H1 (cell line): ENCODE measurements around the gene GTF3C5. TPM values are rescaled to one million over a fixed set of nuclear protein-coding genes. Genes with fewer than 3 reads are reported as not detected.
"Not testable (repeated sequence)": the region's sequence is repeated elsewhere in the genome, so short reads cannot be mapped to it uniquely, and the experiment has no call there.

Experiments used
- CTCF ChIA-PET: fragments of 300-600 bp; sonication (Branson Sonifier 250); formaldehyde crosslinking; loops from one replicate; lab custom pipeline; 2021; ENCODE audit not compliant: partially characterized antibody; lab: Charles Lee
- POLR2A ChIA-PET: fragments of 300-600 bp; sonication (Branson Sonifier 250); formaldehyde crosslinking; loops from one replicate; lab custom pipeline; 2021; ENCODE audit warnings: inconsistent platforms; ENCODE audit not compliant: partially characterized antibody; lab: Charles Lee
- DNase-seq, 2 experiments: peaks; one replicate each; pipeline versions ENCODE4 v3.0.0 to v3.0.0-alpha.2; 2010 to 2022; ENCODE audit warnings: low spot score in 2 of 2, low read depth in 1 of 2, mixed read lengths in 1 of 2
- FAIRE-seq: peaks from 2 replicates; lab custom pipeline; 2011; peaks lifted over from hg19 to GRCh38; lab: Jason Lieb, UNC
- H2AFZ ChIP-seq: 2 replicates; pipeline ENCODE4 v1.8.1; 2012; ENCODE audit warnings: low read length, inconsistent platforms
- H2AK5ac ChIP-seq: 2 replicates; pipeline ENCODE4 v1.6.1; 2013; ENCODE audit warnings: low read depth, low read length
- H2BK120ac ChIP-seq: replicated peaks from 2 replicates; pipeline ENCODE3; 2013; ENCODE audit warnings: low read depth, low read length, inconsistent platforms
- H2BK12ac ChIP-seq: 2 replicates; pipeline ENCODE4 v1.6.1; 2013; ENCODE audit warnings: low read depth, low read length
- H2BK15ac ChIP-seq: 2 replicates; pipeline ENCODE4 v1.6.1; 2013; ENCODE audit warnings: low read length
- H2BK20ac ChIP-seq: 2 replicates; pipeline ENCODE4 v1.6.1; 2013; ENCODE audit warnings: low read length
- H2BK5ac ChIP-seq: 2 replicates; pipeline ENCODE4 v1.6.1; 2013; ENCODE audit warnings: low read depth, low read length
- H3K14ac ChIP-seq: 2 replicates; pipeline ENCODE4 v1.6.1; 2013; ENCODE audit warnings: inconsistent platforms; ENCODE audit not compliant: insufficient read length
- H3K18ac ChIP-seq: 2 replicates; pipeline ENCODE4 v1.6.1; 2013; ENCODE audit warnings: low read length; ENCODE audit errors: extremely low read depth
- H3K23ac ChIP-seq: 2 replicates; pipeline ENCODE4 v1.6.1; 2013; ENCODE audit warnings: inconsistent platforms; ENCODE audit not compliant: insufficient read length
- H3K23me2 ChIP-seq: 2 replicates; pipeline ENCODE4 v1.6.1; 2013; ENCODE audit warnings: low read depth, low read length
- H3K27ac ChIP-seq: 2 replicates; pipeline ENCODE4 v1.6.1; 2011; ENCODE audit warnings: low read depth, low read length, inconsistent platforms
- H3K27me3 ChIP-seq, 4 experiments: replicated peaks in 1 of 4; 1 replicate in 1 of 4; 2 replicates in 3 of 4; pipeline versions ENCODE4 v1.6.1 to v1.8.1; 2011 to 2013; ENCODE audit warnings: low read length in 3 of 4, mild to moderate bottlenecking in 3 of 4, inconsistent platforms in 2 of 4, mixed read lengths in 2 of 4, moderate library complexity in 1 of 4; ENCODE audit not compliant: control insufficient read depth in 3 of 4, insufficient read depth in 3 of 4; ENCODE audit errors: extremely low read depth in 1 of 4
- H3K36me3 ChIP-seq, 4 experiments: 2 replicates each; pipeline versions ENCODE4 v1.6.1 to v1.8.1; 2011 to 2013; ENCODE audit warnings: mild to moderate bottlenecking in 4 of 4, low read length in 3 of 4, moderate library complexity in 2 of 4, control low read depth in 1 of 4, inconsistent platforms in 1 of 4; ENCODE audit not compliant: insufficient read depth in 4 of 4, control insufficient read depth in 2 of 4
- H3K4ac ChIP-seq: replicated peaks from 2 replicates; pipeline ENCODE3; 2013; ENCODE audit warnings: low read length, low read depth, mixed read lengths, inconsistent platforms; ENCODE audit not compliant: insufficient read length
- H3K4me1 ChIP-seq, 4 experiments: replicated peaks in 1 of 4; 1 replicate in 1 of 4; 2 replicates in 3 of 4; pipeline versions ENCODE4 v1.6.1 to v1.8.1; 2011 to 2013; ENCODE audit warnings: low read length in 3 of 4, inconsistent platforms in 2 of 4, mixed read lengths in 1 of 4; ENCODE audit not compliant: insufficient read depth in 4 of 4, control insufficient read depth in 3 of 4
- H3K4me2 ChIP-seq, 2 experiments: 2 replicates each; pipeline versions ENCODE4 v1.6.1 to v1.8.1; 2011 to 2013; ENCODE audit warnings: low read depth in 2 of 2, low read length in 2 of 2, control low read depth in 1 of 2, inconsistent platforms in 1 of 2, mild to moderate bottlenecking in 1 of 2; ENCODE audit not compliant: insufficient read depth in 1 of 2
- H3K4me3 ChIP-seq, 4 experiments: fragments of 200-600, 300-600 bp in 1 of 4; sonication (generic), shearing (Covaris generic), sonication (Bioruptor Twin) in 1 of 4; 2 replicates each; pipeline versions ENCODE4 v1.5.1 to v1.8.1; 2011 to 2016; ENCODE audit warnings: low read length in 4 of 4, low read depth in 3 of 4, control low read depth in 2 of 4, inconsistent platforms in 2 of 4, mild to moderate bottlenecking in 2 of 4, mixed read lengths in 1 of 4, moderate library complexity in 1 of 4; ENCODE audit not compliant: insufficient read depth in 2 of 4; ENCODE audit errors: extremely low read depth in 1 of 4
- H3K56ac ChIP-seq: replicated peaks from 2 replicates; pipeline ENCODE3; 2013; ENCODE audit warnings: low read depth, mild to moderate bottlenecking, mixed read lengths, low read length, inconsistent platforms; ENCODE audit not compliant: insufficient read length
- H3K79me1 ChIP-seq: 2 replicates; pipeline ENCODE4 v1.6.1; 2013; ENCODE audit warnings: low read depth, low read length, control low read depth
- H3K79me2 ChIP-seq, 2 experiments: 2 replicates each; pipeline versions ENCODE4 v1.6.1 to v1.8.1; 2012 to 2013; ENCODE audit warnings: low read length in 2 of 2, mild to moderate bottlenecking in 2 of 2, inconsistent platforms in 1 of 2; ENCODE audit not compliant: insufficient read depth in 2 of 2, control insufficient read depth in 1 of 2
- H3K9ac ChIP-seq, 4 experiments: replicated peaks in 1 of 4; 1 replicate in 1 of 4; 2 replicates in 3 of 4; pipeline versions ENCODE4 v1.6.1 to v1.8.1; 2011 to 2013; ENCODE audit warnings: low read depth in 3 of 4, low read length in 3 of 4, control low read depth in 2 of 4, mild to moderate bottlenecking in 2 of 4, moderate library complexity in 2 of 4, inconsistent platforms in 1 of 4; ENCODE audit errors: extremely low read depth in 1 of 4
- H3K9me3 ChIP-seq, 2 experiments: 2 replicates each; pipeline versions ENCODE4 v1.6.1 to v1.8.1; 2012 to 2013; ENCODE audit warnings: mild to moderate bottlenecking in 2 of 2, moderate library complexity in 2 of 2, control low read depth in 1 of 2, inconsistent platforms in 1 of 2, low read depth in 1 of 2, low read length in 1 of 2, mixed read lengths in 1 of 2; ENCODE audit not compliant: insufficient read depth in 2 of 2
- H4K20me1 ChIP-seq, 2 experiments: replicated peaks in 1 of 2; 2 replicates each; pipeline versions ENCODE3 to v1.8.1; 2011 to 2013; ENCODE audit warnings: inconsistent platforms in 2 of 2, low read length in 2 of 2, mild to moderate bottlenecking in 1 of 2; ENCODE audit not compliant: insufficient read depth in 2 of 2, control insufficient read depth in 1 of 2
- H4K5ac ChIP-seq: 2 replicates; pipeline ENCODE4 v1.6.1; 2013; ENCODE audit warnings: low read length, low read depth, mixed read lengths, inconsistent platforms; ENCODE audit not compliant: insufficient read length
- H4K8ac ChIP-seq: 2 replicates; pipeline ENCODE4 v1.8.0; 2013; ENCODE audit warnings: mild to moderate bottlenecking, moderate library complexity, low read length, inconsistent platforms; ENCODE audit not compliant: insufficient read depth; ENCODE audit errors: extremely low read depth
- H4K91ac ChIP-seq: replicated peaks from 2 replicates; pipeline ENCODE3; 2013; ENCODE audit warnings: low read length, mixed read lengths, inconsistent platforms; ENCODE audit not compliant: insufficient read length
- WGBS, 2 experiments: shearing (Covaris generic) in 1 of 2; methylation state at CpG; one replicate each; pipeline versions ENCODE4 v1.1.6 to v1.1.7; 2013 to 2015; ENCODE audit warnings: low lambda C conversion rate in 2 of 2, mixed read lengths in 2 of 2, inconsistent platforms in 1 of 2, low coverage in 1 of 2, missing lambda C conversion rate in 1 of 2; ENCODE audit not compliant: insufficient replicate concordance in 2 of 2, insufficient coverage in 1 of 2, insufficient read length in 1 of 2; ENCODE audit errors: extremely low coverage in 1 of 2, missing lambda C conversion rate in 1 of 2; 5-methylcytosine and 5-hydroxymethylcytosine counted together
- polyA plus RNA-seq, 7 experiments: library from polyadenylated mRNA; depleted of rRNA in 3 of 7; stranded (reverse) in 5 of 7; unstranded in 2 of 7; fragments of >200 nt in 5 of 7; fragments of 200-250 nt in 2 of 7; gene quantifications; 1 replicate in 5 of 7; 2 replicates in 1 of 7; 4 replicates in 1 of 7; pipeline versions ENCODE4 v1.2.1 to v1.2.3, GENCODE V29; 2011 to 2013; ENCODE audit warnings: missing spikeins in 2 of 7, mixed read lengths in 2 of 7
- total RNA-seq: library from RNA; stranded (reverse); fragmentation: NEBNext Ultra II Directional; extraction: Animal tissue kit (Norgen Biotek cat#: 25700); gene quantifications from 2 replicates; pipeline ENCODE4 v1.2.1, GENCODE V29; 2021

GTF3C5 gene
- total and polyA plus RNA-seq, 2 of the 8 experiments (the other 6 are each of a cell fraction or from before 2014, with no cell fraction given) = 78.7 to 87.1 TPM

DNA sequence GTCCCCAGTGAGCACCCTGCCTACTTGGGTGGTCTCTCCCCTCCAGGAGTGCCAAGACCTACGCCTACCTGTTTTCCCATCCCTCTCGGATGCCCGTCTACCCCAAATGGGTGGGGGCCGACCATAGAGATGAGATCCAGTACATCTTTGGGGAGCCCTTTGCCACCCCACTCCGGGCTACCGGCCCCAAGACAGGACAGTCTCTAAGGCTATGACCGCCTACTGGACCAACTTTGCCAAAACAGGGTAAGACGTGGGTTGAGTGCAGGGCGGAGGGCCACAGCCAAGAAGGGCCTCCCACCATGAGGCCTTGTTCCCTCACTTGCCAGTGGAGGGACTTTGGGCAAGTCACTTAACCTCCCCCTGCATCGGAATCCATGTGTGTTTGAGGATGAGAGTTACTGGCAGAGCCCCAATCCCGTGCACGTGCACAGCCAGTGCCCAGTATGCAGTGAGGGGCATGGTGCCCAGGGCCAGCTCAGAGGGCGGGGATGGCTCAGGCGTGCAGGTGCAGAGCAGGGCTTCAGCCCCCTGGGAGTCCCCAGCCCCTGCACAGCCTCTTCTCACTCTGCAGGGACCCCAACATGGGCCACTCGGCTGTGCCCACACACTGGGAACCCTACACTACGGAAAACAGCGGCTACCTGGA is 55.5 kb downstream of the GTF3C5 start:
- H2BK5ac ChIP-seq, H2BK15ac ChIP-seq, H3K4ac ChIP-seq, H3K4me2 ChIP-seq, H3K56ac ChIP-seq, DNase-seq, H4K8ac ChIP-seq, H4K91ac ChIP-seq, H3K4me3 ChIP-seq, H3K23ac ChIP-seq, POLR2A ChIA-PET, H2BK120ac ChIP-seq, H2BK20ac ChIP-seq, H3K9ac ChIP-seq, H3K4me1 ChIP-seq, H3K14ac ChIP-seq, H2AFZ ChIP-seq, H3K27ac ChIP-seq, H2AK5ac ChIP-seq, H4K5ac ChIP-seq, H3K36me3 ChIP-seq, H3K79me1 ChIP-seq, H3K18ac ChIP-seq, H3K9me3 ChIP-seq, H3K27me3 ChIP-seq, FAIRE-seq, H4K20me1 ChIP-seq, H3K79me2 ChIP-seq, H3K23me2 ChIP-seq, H2BK12ac ChIP-seq: not testable (repeated sequence)
- WGBS, 2 experiments = 81% methylated on average over 13 of the region's 17 CpGs; no CpG with 5 or more reads in 1 of the 2 experiments
- CTCF ChIA-PET = interaction anchor here (1.1 kb wide), 1 partner anchor 61 kb away, joined by 3 read pairs; no protein-coding TSS in a partner anchor
